SK-N-SH treated with all-trans-retinoic acid at 6 μM for 48 hours (cell line): ENCODE results near the gene BACH2.

Experiments used
- ATAC-seq: fragments of 200-7000 bp; cut with Tn5 transposase; 3 replicates; pipeline ENCODE4 v1.9.1; 2020; ENCODE audit warnings: mild to moderate bottlenecking, moderate library complexity
- CREB5 ChIP-seq: fragments of 250-450 bp; sonication (Bioruptor Pico); IDR thresholded peaks from 2 replicates; pipeline ENCODE4 v1.5.1; 2020; ENCODE audit warnings: low read depth, mild to moderate bottlenecking, moderate library complexity
- CSDC2 ChIP-seq: fragments of 250-450 bp; sonication (Bioruptor Pico); IDR thresholded peaks from 2 replicates; pipeline ENCODE4 v1.5.0; 2020; ENCODE audit warnings: mild to moderate bottlenecking, moderate library complexity
- ESRRG ChIP-seq: fragments of 250-450 bp; sonication (Bioruptor Pico); IDR thresholded peaks from 2 replicates; pipeline ENCODE4 v1.6.1; 2021; ENCODE audit warnings: mild to moderate bottlenecking
- GLIS3 ChIP-seq: fragments of 250-450 bp; sonication (Bioruptor Pico); IDR thresholded peaks from 2 replicates; pipeline ENCODE4 v1.5.0; 2020; ENCODE audit warnings: mild to moderate bottlenecking, moderate library complexity
- ISL1 ChIP-seq: fragments of 250-450 bp; sonication (Bioruptor Pico); IDR thresholded peaks from 2 replicates; pipeline ENCODE4 v2.1.2; 2022; ENCODE audit warnings: mild to moderate bottlenecking, moderate library complexity
- RARB ChIP-seq: fragments of 250-450 bp; sonication (Bioruptor Pico); IDR thresholded peaks from 2 replicates; pipeline ENCODE4 v1.8.0; 2021; ENCODE audit warnings: mild to moderate bottlenecking, moderate library complexity
- SNAI2 ChIP-seq: fragments of 250-450 bp; sonication (Bioruptor Pico); IDR thresholded peaks from 2 replicates; pipeline ENCODE4 v1.5.0; 2020; ENCODE audit warnings: mild to moderate bottlenecking, moderate library complexity
- TCF4 ChIP-seq: fragments of 250-450 bp; sonication (Bioruptor Pico); IDR thresholded peaks from 2 replicates; pipeline ENCODE4 v1.8.0; 2021; ENCODE audit warnings: mild to moderate bottlenecking, moderate library complexity, borderline replicate concordance
- ZFP3 ChIP-seq: fragments of 250-450 bp; sonication (Bioruptor Pico); IDR thresholded peaks from 2 replicates; pipeline ENCODE4 v1.5.0; 2020; ENCODE audit warnings: mild to moderate bottlenecking, moderate library complexity
- ZFP30 ChIP-seq: fragments of 450-650 bp; formaldehyde crosslinking; IDR thresholded peaks from 2 replicates; pipeline ENCODE4 v1.5.0; 2022; ENCODE audit warnings: mild to moderate bottlenecking, moderate library complexity
- ZNF565 ChIP-seq: fragments of 450-650 bp; formaldehyde crosslinking; conservative IDR thresholded peaks from 2 replicates; pipeline ENCODE4 v1.5.0; 2020; ENCODE audit warnings: low read depth, mild to moderate bottlenecking, moderate library complexity
- ZNF70 ChIP-seq: fragments of 450-650 bp; formaldehyde crosslinking; IDR thresholded peaks from 2 replicates; pipeline ENCODE4 v1.5.0; 2020; ENCODE audit warnings: mild to moderate bottlenecking, moderate library complexity
- ZNF8 ChIP-seq: fragments of 450-650 bp; formaldehyde crosslinking; IDR thresholded peaks from 2 replicates; pipeline ENCODE4 v1.5.0; 2020; ENCODE audit warnings: mild to moderate bottlenecking, moderate library complexity
- TF ChIP-seq, protein P1 (sequence below): fragments of 250-450 bp; sonication (Bioruptor Pico); IDR thresholded peaks from 2 replicates; pipeline ENCODE4 v1.5.1; 2021; ENCODE audit warnings: mild to moderate bottlenecking, moderate library complexity
- TF ChIP-seq, protein P2 (sequence below): fragments of 250-450 bp; sonication (Bioruptor Pico); IDR thresholded peaks from 2 replicates; pipeline ENCODE4 v1.8.0; 2020; ENCODE audit warnings: mild to moderate bottlenecking, moderate library complexity, borderline replicate concordance
- TF ChIP-seq, protein P3 (sequence below): fragments of 250-450 bp; sonication (Bioruptor Pico); IDR thresholded peaks from 2 replicates; pipeline ENCODE4 v1.5.0; 2020; ENCODE audit warnings: mild to moderate bottlenecking, moderate library complexity

The BACH2 gene

GRCh38 chr6:89888138-89888514 is 408.5 kb downstream of the BACH2 start:
- TF ChIP-seq ZNF70 (CRISPR knock-in tag) (no peak), RARB (no peak), ZNF8 (CRISPR knock-in tag) (no peak), ISL1 (CRISPR knock-in tag) (no peak), CSDC2 (no peak), TCF4 (CRISPR knock-in tag) (no peak), SNAI2 (CRISPR knock-in tag) (no peak), ZFP3 (no peak), CREB5 (CRISPR knock-in tag) (no peak), GLIS3 (no peak), ESRRG (no peak)
- TF ChIP-seq, protein P1, sequence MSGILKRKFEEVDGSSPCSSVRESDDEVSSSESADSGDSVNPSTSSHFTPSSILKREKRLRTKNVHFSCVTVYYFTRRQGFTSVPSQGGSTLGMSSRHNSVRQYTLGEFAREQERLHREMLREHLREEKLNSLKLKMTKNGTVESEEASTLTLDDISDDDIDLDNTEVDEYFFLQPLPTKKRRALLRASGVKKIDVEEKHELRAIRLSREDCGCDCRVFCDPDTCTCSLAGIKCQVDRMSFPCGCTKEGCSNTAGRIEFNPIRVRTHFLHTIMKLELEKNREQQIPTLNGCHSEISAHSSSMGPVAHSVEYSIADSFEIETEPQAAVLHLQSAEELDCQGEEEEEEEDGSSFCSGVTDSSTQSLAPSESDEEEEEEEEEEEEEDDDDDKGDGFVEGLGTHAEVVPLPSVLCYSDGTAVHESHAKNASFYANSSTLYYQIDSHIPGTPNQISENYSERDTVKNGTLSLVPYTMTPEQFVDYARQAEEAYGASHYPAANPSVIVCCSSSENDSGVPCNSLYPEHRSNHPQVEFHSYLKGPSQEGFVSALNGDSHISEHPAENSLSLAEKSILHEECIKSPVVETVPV (CRISPR knock-in tag): no peak
- TF ChIP-seq, protein P2, sequence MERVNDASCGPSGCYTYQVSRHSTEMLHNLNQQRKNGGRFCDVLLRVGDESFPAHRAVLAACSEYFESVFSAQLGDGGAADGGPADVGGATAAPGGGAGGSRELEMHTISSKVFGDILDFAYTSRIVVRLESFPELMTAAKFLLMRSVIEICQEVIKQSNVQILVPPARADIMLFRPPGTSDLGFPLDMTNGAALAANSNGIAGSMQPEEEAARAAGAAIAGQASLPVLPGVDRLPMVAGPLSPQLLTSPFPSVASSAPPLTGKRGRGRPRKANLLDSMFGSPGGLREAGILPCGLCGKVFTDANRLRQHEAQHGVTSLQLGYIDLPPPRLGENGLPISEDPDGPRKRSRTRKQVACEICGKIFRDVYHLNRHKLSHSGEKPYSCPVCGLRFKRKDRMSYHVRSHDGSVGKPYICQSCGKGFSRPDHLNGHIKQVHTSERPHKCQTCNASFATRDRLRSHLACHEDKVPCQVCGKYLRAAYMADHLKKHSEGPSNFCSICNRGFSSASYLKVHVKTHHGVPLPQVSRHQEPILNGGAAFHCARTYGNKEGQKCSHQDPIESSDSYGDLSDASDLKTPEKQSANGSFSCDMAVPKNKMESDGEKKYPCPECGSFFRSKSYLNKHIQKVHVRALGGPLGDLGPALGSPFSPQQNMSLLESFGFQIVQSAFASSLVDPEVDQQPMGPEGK (CRISPR knock-in tag): no peak
- TF ChIP-seq, protein P3, sequence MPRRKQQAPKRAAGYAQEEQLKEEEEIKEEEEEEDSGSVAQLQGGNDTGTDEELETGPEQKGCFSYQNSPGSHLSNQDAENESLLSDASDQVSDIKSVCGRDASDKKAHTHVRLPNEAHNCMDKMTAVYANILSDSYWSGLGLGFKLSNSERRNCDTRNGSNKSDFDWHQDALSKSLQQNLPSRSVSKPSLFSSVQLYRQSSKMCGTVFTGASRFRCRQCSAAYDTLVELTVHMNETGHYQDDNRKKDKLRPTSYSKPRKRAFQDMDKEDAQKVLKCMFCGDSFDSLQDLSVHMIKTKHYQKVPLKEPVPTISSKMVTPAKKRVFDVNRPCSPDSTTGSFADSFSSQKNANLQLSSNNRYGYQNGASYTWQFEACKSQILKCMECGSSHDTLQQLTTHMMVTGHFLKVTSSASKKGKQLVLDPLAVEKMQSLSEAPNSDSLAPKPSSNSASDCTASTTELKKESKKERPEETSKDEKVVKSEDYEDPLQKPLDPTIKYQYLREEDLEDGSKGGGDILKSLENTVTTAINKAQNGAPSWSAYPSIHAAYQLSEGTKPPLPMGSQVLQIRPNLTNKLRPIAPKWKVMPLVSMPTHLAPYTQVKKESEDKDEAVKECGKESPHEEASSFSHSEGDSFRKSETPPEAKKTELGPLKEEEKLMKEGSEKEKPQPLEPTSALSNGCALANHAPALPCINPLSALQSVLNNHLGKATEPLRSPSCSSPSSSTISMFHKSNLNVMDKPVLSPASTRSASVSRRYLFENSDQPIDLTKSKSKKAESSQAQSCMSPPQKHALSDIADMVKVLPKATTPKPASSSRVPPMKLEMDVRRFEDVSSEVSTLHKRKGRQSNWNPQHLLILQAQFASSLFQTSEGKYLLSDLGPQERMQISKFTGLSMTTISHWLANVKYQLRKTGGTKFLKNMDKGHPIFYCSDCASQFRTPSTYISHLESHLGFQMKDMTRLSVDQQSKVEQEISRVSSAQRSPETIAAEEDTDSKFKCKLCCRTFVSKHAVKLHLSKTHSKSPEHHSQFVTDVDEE: no peak
- no peak for ATAC-seq

DNA sequence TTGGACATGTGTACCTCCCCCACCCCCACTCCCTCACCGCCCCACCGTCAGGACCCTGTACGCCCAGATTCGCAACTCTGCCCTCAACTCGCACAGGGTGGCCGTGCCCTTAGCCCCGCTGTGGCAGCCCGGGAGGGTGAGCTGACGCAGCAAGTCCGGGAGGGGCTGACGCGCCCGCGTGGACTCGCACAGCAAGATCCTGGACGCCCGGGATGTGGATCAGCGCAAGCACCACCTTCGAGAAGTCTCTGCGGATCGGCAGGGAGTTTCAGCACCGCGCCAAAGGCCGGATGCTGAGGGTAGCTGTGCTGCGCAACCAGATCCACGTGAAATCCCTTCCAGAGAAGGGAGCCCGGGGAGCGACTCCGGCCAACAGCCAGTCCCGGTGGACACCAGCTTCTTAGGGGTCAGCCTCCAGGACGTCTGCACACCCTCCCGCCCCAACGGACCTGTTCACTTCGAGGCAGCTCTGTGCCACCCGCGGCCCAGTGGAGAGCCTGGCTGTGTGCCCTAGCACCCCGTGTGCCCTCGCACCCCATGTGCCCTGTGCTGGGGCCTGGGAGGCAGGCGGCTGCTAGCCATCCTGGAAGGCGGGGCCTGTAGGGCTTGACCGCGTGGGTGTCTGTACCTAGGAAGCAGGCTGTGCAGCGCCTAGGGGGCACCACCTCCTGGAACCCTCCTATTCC is 409.0 kb downstream of the BACH2 start:
- no peak for ATAC-seq
- no peak for TF ChIP-seq GLIS3

GRCh38 chr6:89886378-89887120 is 410.1 kb downstream of the BACH2 start:
- no peak for ATAC-seq
- no peak for TF ChIP-seq ZNF565
- no peak for TF ChIP-seq ZFP30 (CRISPR knock-in tag)
